Neutrophil (primary cell): Measurements from ENCODE around the gene TMOD1.

ENCODE experiments used
- H3K27ac ChIP-seq: fragments of 200-600 bp; sonication (generic); 2 replicates; pipeline ENCODE4 v1.5.1; 2016; ENCODE audit warnings: mild to moderate bottlenecking, moderate library complexity
- H3K27me3 ChIP-seq: fragments of 200-600 bp; sonication (generic); 2 replicates; pipeline ENCODE4 v1.6.0; 2016; ENCODE audit warnings: mild to moderate bottlenecking
- H3K36me3 ChIP-seq: fragments of 200-600 bp; sonication (generic); 2 replicates; pipeline ENCODE4 v1.5.1; 2017
- H3K4me1 ChIP-seq, 2 experiments: fragments of 200-600 bp in 1 of 2; sonication (generic) in 1 of 2; 1 replicate in 1 of 2; 2 replicates in 1 of 2; pipeline versions ENCODE4 v1.5.1 to v1.6.1; 2013 to 2016; ENCODE audit warnings: low read depth in 1 of 2, low read length in 1 of 2, mild to moderate bottlenecking in 1 of 2, moderate library complexity in 1 of 2; ENCODE audit not compliant: control insufficient read depth in 1 of 2, insufficient read depth in 1 of 2
- H3K4me3 ChIP-seq, 2 experiments: fragments of 200-600 bp in 1 of 2; sonication (generic) in 1 of 2; 1 replicate in 1 of 2; 2 replicates in 1 of 2; pipeline ENCODE4 v1.5.1; 2013 to 2016; ENCODE audit warnings: low read depth in 1 of 2, low read length in 1 of 2, mild to moderate bottlenecking in 1 of 2, moderate library complexity in 1 of 2
- H3K9me3 ChIP-seq: fragments of 200-600 bp; sonication (generic); 2 replicates; pipeline ENCODE4 v1.5.1; 2016
- CTCF ChIP-seq: fragments of 200-600 bp; sonication (generic); IDR thresholded peaks from 2 replicates; pipeline ENCODE4 v1.5.1; 2016; ENCODE audit warnings: antibody characterized with exemption

TMOD1 gene

GRCh38 chr9:97534961-97535594 is 33.6 kb downstream of the TMOD1 start:
- H3K27ac ChIP-seq: no peak overlapping the region
- H3K36me3 ChIP-seq: no peaks in the 10 kb centered on the region
- no peaks in the 10 kb centered on the region for H3K27me3 ChIP-seq
- no peak for TF ChIP-seq CTCF
- no peak overlapping the region for H3K4me3 ChIP-seq
- no peaks in the 10 kb centered on the region for H3K9me3 ChIP-seq
- no peaks in the 10 kb centered on the region for H3K4me1 ChIP-seq

- no peak for TF ChIP-seq CTCF
- Histone ChIP-seq H3K27me3 (no peaks in the 10 kb centered on the region), H3K4me3 (no peak overlapping the region), H3K9me3 (no peaks in the 10 kb centered on the region), H3K27ac (no peak overlapping the region), H3K36me3 (no peaks in the 10 kb centered on the region), H3K4me1 (no peaks in the 10 kb centered on the region)
These were observed 34.3 kb downstream of the TMOD1 start for GRCh38 chr9:97535771-97536170.

- Histone ChIP-seq H3K4me1 (no peaks in the 10 kb centered on the region), H3K27ac (no peak overlapping the region), H3K36me3 (no peaks in the 10 kb centered on the region), H3K4me3 (no peak overlapping the region), H3K9me3 (no peaks in the 10 kb centered on the region), H3K27me3 (no peaks in the 10 kb centered on the region)
- no peak for TF ChIP-seq CTCF
These were observed 35.0 kb downstream of the TMOD1 start for GRCh38 chr9:97536480-97536879.

GRCh38 chr9:97543561-97543960 is 42.1 kb downstream of the TMOD1 start:
- Histone ChIP-seq H3K27ac (no peak overlapping the region), H3K36me3 (no peaks in the 10 kb centered on the region), H3K4me1 (no peaks in the 10 kb centered on the region), H3K4me3 (no peak overlapping the region), H3K27me3 (no peaks in the 10 kb centered on the region), H3K9me3 (no peaks in the 10 kb centered on the region)
- TF ChIP-seq CTCF: no peak

GRCh38 chr9:97545486-97545885 is 44.0 kb downstream of the TMOD1 start:
- no peak for TF ChIP-seq CTCF
- no peaks in the 10 kb centered on the region for H3K36me3 ChIP-seq
- H3K27ac ChIP-seq: no peak overlapping the region
- no peaks in the 10 kb centered on the region for H3K4me1 ChIP-seq
- H3K9me3 ChIP-seq: no peaks in the 10 kb centered on the region
- H3K4me3 ChIP-seq: no peak overlapping the region
- no peaks in the 10 kb centered on the region for H3K27me3 ChIP-seq
